Activated CD4-positive, alpha-beta T cell treated with anti-CD3 and anti-CD28 coated beads for 36 hours (primary cell): ENCODE results near the gene PGK1. TPM values are rescaled to one million over a fixed set of nuclear protein-coding genes. Genes with fewer than 3 reads are reported as not detected.
"Not testable (repeated sequence)": the region's sequence is repeated elsewhere in the genome, so short reads cannot be mapped to it uniquely, and the experiment has no call there.

Experiments
- ATAC-seq: fragments of 200-7000 bp; cut with Tn5 transposase; one replicate; pipeline ENCODE4 v1.10.0; 2021; ENCODE audit warnings: mild to moderate bottlenecking, moderate library complexity
- CTCF ChIA-PET: fragments of 350-600 bp; sonication (Branson Sonifier 250); formaldehyde crosslinking; loops from one replicate; lab custom pipeline; 2021; ENCODE audit warnings: antibody characterized with exemption; lab: Charles Lee
- POLR2A ChIA-PET: fragments of 350-600 bp; sonication (Branson Sonifier 250); formaldehyde crosslinking; loops from one replicate; lab custom pipeline; 2021; ENCODE audit warnings: antibody characterized with exemption, inconsistent platforms; lab: Charles Lee
- DNase-seq: peaks from one replicate; pipeline ENCODE4 v3.0.0-alpha.2; 2020
- H3K27ac Mint-ChIP-seq: one replicate; pipeline ENCODE4 v1.8.0; 2021; ENCODE audit warnings: mixed read lengths
- H3K27me3 Mint-ChIP-seq: one replicate; pipeline ENCODE4 v1.8.0; 2021; ENCODE audit warnings: mixed read lengths
- H3K36me3 Mint-ChIP-seq: one replicate; pipeline ENCODE4 v1.8.0; 2021; ENCODE audit warnings: low read depth, mixed read lengths
- H3K4me1 Mint-ChIP-seq: one replicate; pipeline ENCODE4 v1.8.0; 2021; ENCODE audit warnings: mixed read lengths
- H3K4me3 Mint-ChIP-seq: one replicate; pipeline ENCODE4 v1.8.0; 2021; ENCODE audit warnings: mild to moderate bottlenecking, moderate library complexity, mixed read lengths
- H3K9me3 Mint-ChIP-seq: one replicate; pipeline ENCODE4 v1.8.0; 2021; ENCODE audit warnings: low read depth, mixed read lengths
- intact Hi-C, 2 experiments: fragments of 100-400 bp; cut with DNase I in 1 of 2; cut with micrococcal nuclease in 1 of 2; formaldehyde crosslinking; loops; one replicate each; pipeline versions ENCODE4 v1.14.2 to v1.15.1; 2022 to 2024; cut with DNase I, micrococcal nuclease
- total RNA-seq, 2 experiments: library from RNA; stranded (reverse); gene quantifications; one replicate each; pipeline ENCODE4 v1.2.3, GENCODE V29; 2021

PGK1 gene
- total RNA-seq, result 1,000 to 10,000 TPM; 1,263 to 1,446 TPM

- intact Hi-C loops, result loop anchor here (1.0 to 10.0 kb wide), 14 partner anchors 28 to 1929 kb away; partner anchors contain the start of genes COX7B (in 2 of the 2), MAGT1 (in 2 of the 2), ATP7A (in 1 of the 2) and ATRX (in 1 of the 2)
Measured at GRCh38 chrX:78103623-78104446, at the start of gene PGK1. PGK1 (plus strand) TSS chrX:78104248; CDS start chrX:78104341, 93 bp downstream.

GRCh38 chrX:78063687-78064086 lies 40.4 kb upstream of the PGK1 start:
- ATAC-seq, result no peak
- Mint-ChIP-seq H3K9me3 (no peaks in the 10 kb centered on the region), H3K4me1 (peaks cover 18% of the 10 kb centered on the region), H3K27ac (no peak overlapping the region), H3K27me3 (no peaks in the 10 kb centered on the region), H3K4me3 (no peak overlapping the region), H3K36me3 (no peaks in the 10 kb centered on the region)
- no peak for DNase-seq
- CTCF ChIA-PET, result no interaction called here
- intact Hi-C loops, result loop anchor here (2.0 kb wide), 1 partner anchor 103 kb away; no protein-coding TSS in a partner anchor
- POLR2A ChIA-PET, result no interaction called here

More at GRCh38 chrX:78103623-78104446, at the start of gene PGK1:
- H3K4me1 Mint-ChIP-seq, result peaks cover 31% of the 10 kb centered on the region
- peaks cover 8% of the 10 kb centered on the region for H3K9me3 Mint-ChIP-seq
- POLR2A ChIA-PET, result no interaction called here
- peak; percentile 96 for DNase-seq
- CTCF ChIA-PET, result interaction anchor here (0.7 to 1.3 kb wide), 2 partner anchors 205 to 328 kb away, joined by 3 read pairs; partner anchors contain the start of gene COX7B
- H3K36me3 Mint-ChIP-seq, result peaks cover 49% of the 10 kb centered on the region
- peak within 1 kb of the TSS; percentile 98 for H3K4me3 Mint-ChIP-seq
- ATAC-seq, result peak; percentile 97
- peak within 1 kb of the TSS; percentile 95 for H3K27ac Mint-ChIP-seq
- H3K27me3 Mint-ChIP-seq, result no peaks in the 10 kb centered on the region

GRCh38 chrX:78064152-78064551 lies 39.9 kb upstream of the PGK1 start:
- DNase-seq, result no peak
- Mint-ChIP-seq H3K9me3 (no peaks in the 10 kb centered on the region), H3K27ac (no peak overlapping the region), H3K4me1 (peaks cover 18% of the 10 kb centered on the region), H3K27me3 (no peaks in the 10 kb centered on the region), H3K4me3 (no peak overlapping the region), H3K36me3 (no peaks in the 10 kb centered on the region)
- no peak for ATAC-seq
- intact Hi-C loops, result loop anchor here (2.0 kb wide), 1 partner anchor 103 kb away; no protein-coding TSS in a partner anchor
- ChIA-PET CTCF (no interaction called here), POLR2A (no interaction called here)

- ChIA-PET CTCF (interaction anchor here (0.7 to 1.4 kb wide), 3 partner anchors 27 to 165 kb away, joined by 3 to 4 read pairs (median 4); partner anchors contain the start of gene COX7B), POLR2A (interaction anchor here (0.6 to 0.7 kb wide), 2 partner anchors 212 to 1036 kb away, joined by 3 to 5 read pairs; no protein-coding TSS in a partner anchor)
- Mint-ChIP-seq H3K27ac (peak overlapping the region; percentile 84), H3K4me1 (peaks cover 18% of the 10 kb centered on the region)
- not testable (repeated sequence) for H3K36me3 Mint-ChIP-seq, H3K4me3 Mint-ChIP-seq, H3K9me3 Mint-ChIP-seq, H3K27me3 Mint-ChIP-seq
- ATAC-seq, result peak; percentile 88
- DNase-seq, result peak; percentile 14
- intact Hi-C loops, result loop anchor here (1.0 to 5.0 kb wide), 4 partner anchors 11 to 452 kb away; partner anchors contain the start of gene PGK1 (in 1 of the 2)
Measured at GRCh38 chrX:78064698-78065601, 39.1 kb upstream of the PGK1 start.

GRCh38 chrX:78066110-78066509 lies 37.9 kb upstream of the PGK1 start:
- CTCF ChIA-PET, result interaction anchor here (0.6 kb wide), 1 partner anchor 257 kb away, joined by 3 read pairs; no protein-coding TSS in a partner anchor
- ATAC-seq, result no peak
- DNase-seq, result no peak
- Mint-ChIP-seq H3K27ac (no peak overlapping the region), H3K9me3 (no peaks in the 10 kb centered on the region), H3K4me3 (no peak overlapping the region), H3K36me3 (no peaks in the 10 kb centered on the region), H3K4me1 (peaks cover 18% of the 10 kb centered on the region), H3K27me3 (no peaks in the 10 kb centered on the region)
- intact Hi-C loops, result loop anchor here in 1 of 2 experiments (5.0 kb wide), 2 partner anchors 36 to 451 kb away; partner anchors contain the start of gene PGK1
- POLR2A ChIA-PET, result no interaction called here

GRCh38 chrX:78071331-78071730 lies 32.7 kb upstream of the PGK1 start:
- Mint-ChIP-seq H3K4me3 (no peak overlapping the region), H3K36me3 (peaks cover 10% of the 10 kb centered on the region), H3K4me1 (peaks cover 10% of the 10 kb centered on the region), H3K27me3 (no peaks in the 10 kb centered on the region), H3K9me3 (peaks cover 7% of the 10 kb centered on the region), H3K27ac (no peak overlapping the region)
- intact Hi-C loops, result no loop called here
- POLR2A ChIA-PET, result no interaction called here
- CTCF ChIA-PET, result no interaction called here
- no peak for ATAC-seq
- no peak for DNase-seq

- H3K27me3 Mint-ChIP-seq, POLR2A ChIA-PET, H3K4me3 Mint-ChIP-seq, intact Hi-C loops, ATAC-seq: not testable (repeated sequence)
- H3K9me3 Mint-ChIP-seq, result peaks cover 13% of the 10 kb centered on the region
- peak; percentile 44 for DNase-seq
- peaks cover 10% of the 10 kb centered on the region for H3K36me3 Mint-ChIP-seq
- peaks cover 10% of the 10 kb centered on the region for H3K4me1 Mint-ChIP-seq
- peak overlapping the region; percentile 13 for H3K27ac Mint-ChIP-seq
- CTCF ChIA-PET, result interaction anchor here (1.1 kb wide), 1 partner anchor 163 kb away, joined by 4 read pairs; the partner anchor contains the start of gene ATP7A
Measured at GRCh38 chrX:78073147-78074077, 30.6 kb upstream of the PGK1 start.

GRCh38 chrX:78074088-78074487 lies 30.0 kb upstream of the PGK1 start:
- POLR2A ChIA-PET, result no interaction called here
- intact Hi-C loops, result no loop called here
- CTCF ChIA-PET, result interaction anchor here (1.1 kb wide), 1 partner anchor 164 kb away, joined by 4 read pairs; the partner anchor contains the start of gene ATP7A
- ATAC-seq, result no peak
- Mint-ChIP-seq H3K27ac (no peak overlapping the region), H3K4me3 (no peak overlapping the region), H3K9me3 (peaks cover 13% of the 10 kb centered on the region), H3K27me3 (no peaks in the 10 kb centered on the region), H3K36me3 (peaks cover 10% of the 10 kb centered on the region), H3K4me1 (peaks cover 10% of the 10 kb centered on the region)
- DNase-seq, result no peak

- Mint-ChIP-seq H3K4me3 (no peak overlapping the region), H3K9me3 (peaks cover 13% of the 10 kb centered on the region), H3K36me3 (peaks cover 10% of the 10 kb centered on the region), H3K27ac (peak overlapping the region; percentile 15), H3K27me3 (no peaks in the 10 kb centered on the region), H3K4me1 (peaks cover 10% of the 10 kb centered on the region)
- intact Hi-C loops, result loop anchor here in 1 of 2 experiments (1.0 kb wide), 2 partner anchors 11 to 28 kb away; partner anchors contain the start of gene PGK1
- CTCF ChIA-PET, result no interaction called here
- ATAC-seq (peak; percentile 44), DNase-seq (peak; percentile 30)
- POLR2A ChIA-PET, result no interaction called here
Measured at GRCh38 chrX:78075787-78076389, 28.2 kb upstream of the PGK1 start.

- H3K4me3 Mint-ChIP-seq, DNase-seq, H3K27me3 Mint-ChIP-seq, ATAC-seq, POLR2A ChIA-PET, H3K36me3 Mint-ChIP-seq, intact Hi-C loops, H3K4me1 Mint-ChIP-seq, CTCF ChIA-PET, H3K27ac Mint-ChIP-seq, H3K9me3 Mint-ChIP-seq: not testable (repeated sequence)
Measured at GRCh38 chrX:78081413-78081812, 22.6 kb upstream of the PGK1 start.
